Right atrium auricular region (tissue), 2 donors: ENCODE measurements around the gene ATP2A1. TPM values are rescaled to one million over a fixed set of nuclear protein-coding genes. Genes with fewer than 3 reads are reported as not detected.

Source experiments
- DNase-seq: peaks from one replicate; pipeline ENCODE4 v3.0.0-alpha.2; 2019; ENCODE audit warnings: low spot score
- H3K27ac ChIP-seq, 2 donors: fragments of 200-600 bp; sonication (generic); 1 replicate in 1 of 2; 2 replicates in 1 of 2; pipeline ENCODE4 v1.5.1; 2016 to 2019
- H3K27me3 ChIP-seq, 2 donors: fragments of 200-600 bp; sonication (generic); one replicate each; pipeline versions ENCODE4 v1.5.1 to v1.6.0; 2017 to 2019
- H3K36me3 ChIP-seq: fragments of 200-600 bp; sonication (generic); one replicate; pipeline ENCODE4 v1.5.1; 2016
- H3K4me1 ChIP-seq, 2 donors: fragments of 200-600 bp; sonication (generic); one replicate each; pipeline versions ENCODE4 v1.5.1 to v1.6.0; 2017 to 2019
- H3K4me3 ChIP-seq, 2 donors: fragments of 200-600 bp; sonication (generic); 1 replicate in 1 of 2; 2 replicates in 1 of 2; pipeline ENCODE4 v1.5.1; 2017 to 2019; ENCODE audit warnings: mild to moderate bottlenecking in 1 of 2, moderate library complexity in 1 of 2
- H3K9me3 ChIP-seq, 2 donors: fragments of 200-600 bp; sonication (generic); one replicate each; pipeline ENCODE4 v1.5.1; 2019
- total RNA-seq, 2 donors: library from RNA; depleted of rRNA; stranded (reverse); fragments of >200 nt; gene quantifications; one replicate each; pipeline ENCODE4 v1.1.0, GENCODE V29; 2016
- TF ChIP-seq, protein P1 (sequence below), 2 donors: fragments of 200-600 bp; sonication (generic); IDR thresholded peaks; one replicate each; pipeline ENCODE4 v1.5.1; 2019; ENCODE audit warnings: antibody characterized with exemption in 2 of 2

The ATP2A1 gene
- total RNA-seq, 2 donors from 2014 or later: 0.26 TPM; not detected in 1

DNA sequence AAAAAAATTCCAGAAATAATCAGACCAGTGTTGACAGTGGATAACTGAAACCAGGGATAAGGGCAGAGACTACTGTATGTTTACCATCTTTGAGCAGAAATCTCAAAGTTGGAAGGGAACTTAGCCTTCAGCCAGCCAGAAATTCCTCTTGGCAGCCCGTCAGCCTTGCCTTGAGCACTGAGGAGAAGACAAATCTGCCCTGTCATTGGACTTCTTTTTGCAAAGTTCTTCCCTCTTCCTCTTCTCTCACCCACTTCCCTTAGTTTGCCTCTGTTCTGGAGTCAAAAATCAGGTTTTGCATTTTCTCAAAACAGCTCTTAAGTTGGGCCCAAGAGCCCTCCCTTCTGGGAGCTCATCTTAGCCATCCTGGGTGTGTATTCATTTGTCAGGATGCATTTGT lies 38.4 kb upstream of the ATP2A1 start:
- H3K27me3 ChIP-seq: no peaks in the 10 kb centered on the region
- H3K36me3 ChIP-seq: peaks cover 59% of the 10 kb centered on the region
- H3K4me1 ChIP-seq: peaks cover 0 to 4% of the 10 kb centered on the region in 2 donors
- no peak overlapping the region for H3K27ac ChIP-seq
- TF ChIP-seq, protein P1, sequence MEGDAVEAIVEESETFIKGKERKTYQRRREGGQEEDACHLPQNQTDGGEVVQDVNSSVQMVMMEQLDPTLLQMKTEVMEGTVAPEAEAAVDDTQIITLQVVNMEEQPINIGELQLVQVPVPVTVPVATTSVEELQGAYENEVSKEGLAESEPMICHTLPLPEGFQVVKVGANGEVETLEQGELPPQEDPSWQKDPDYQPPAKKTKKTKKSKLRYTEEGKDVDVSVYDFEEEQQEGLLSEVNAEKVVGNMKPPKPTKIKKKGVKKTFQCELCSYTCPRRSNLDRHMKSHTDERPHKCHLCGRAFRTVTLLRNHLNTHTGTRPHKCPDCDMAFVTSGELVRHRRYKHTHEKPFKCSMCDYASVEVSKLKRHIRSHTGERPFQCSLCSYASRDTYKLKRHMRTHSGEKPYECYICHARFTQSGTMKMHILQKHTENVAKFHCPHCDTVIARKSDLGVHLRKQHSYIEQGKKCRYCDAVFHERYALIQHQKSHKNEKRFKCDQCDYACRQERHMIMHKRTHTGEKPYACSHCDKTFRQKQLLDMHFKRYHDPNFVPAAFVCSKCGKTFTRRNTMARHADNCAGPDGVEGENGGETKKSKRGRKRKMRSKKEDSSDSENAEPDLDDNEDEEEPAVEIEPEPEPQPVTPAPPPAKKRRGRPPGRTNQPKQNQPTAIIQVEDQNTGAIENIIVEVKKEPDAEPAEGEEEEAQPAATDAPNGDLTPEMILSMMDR (IDR thresholded peaks at IDR 0.05): no peak
- H3K9me3 ChIP-seq: no peaks in the 10 kb centered on the region
- no peak for DNase-seq
- no peak overlapping the region for H3K4me3 ChIP-seq

DNA sequence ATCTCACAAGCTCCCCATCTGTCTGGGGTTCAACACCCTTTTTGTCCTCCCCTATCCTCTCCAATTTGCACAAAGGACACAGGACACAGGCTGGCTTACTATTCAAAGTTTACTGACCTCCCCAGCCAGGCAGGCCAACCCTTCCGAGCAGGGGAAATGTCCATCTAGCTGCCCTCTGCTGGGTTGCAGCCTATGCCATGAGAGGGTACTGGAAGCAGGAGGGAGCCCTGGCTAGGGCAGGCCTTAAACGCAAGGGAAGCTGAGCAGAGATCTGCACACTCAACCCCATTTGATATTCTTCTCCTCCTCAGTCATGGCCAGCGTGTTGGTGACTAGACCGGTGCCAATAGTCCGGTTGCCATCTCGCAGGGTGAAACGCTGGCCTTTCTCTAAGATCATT lies 35.6 kb upstream of the ATP2A1 start:
- Histone ChIP-seq H3K36me3 (peaks cover 37% of the 10 kb centered on the region), H3K27me3 (no peaks in the 10 kb centered on the region), H3K4me1 (peaks cover 0 to 22% of the 10 kb centered on the region in 2 donors), H3K9me3 (no peaks in the 10 kb centered on the region), H3K4me3 (no peak overlapping the region), H3K27ac (no peak overlapping the region)
- TF ChIP-seq, protein P1 (IDR thresholded peaks at IDR 0.05): no peak
- no peak for DNase-seq

DNA sequence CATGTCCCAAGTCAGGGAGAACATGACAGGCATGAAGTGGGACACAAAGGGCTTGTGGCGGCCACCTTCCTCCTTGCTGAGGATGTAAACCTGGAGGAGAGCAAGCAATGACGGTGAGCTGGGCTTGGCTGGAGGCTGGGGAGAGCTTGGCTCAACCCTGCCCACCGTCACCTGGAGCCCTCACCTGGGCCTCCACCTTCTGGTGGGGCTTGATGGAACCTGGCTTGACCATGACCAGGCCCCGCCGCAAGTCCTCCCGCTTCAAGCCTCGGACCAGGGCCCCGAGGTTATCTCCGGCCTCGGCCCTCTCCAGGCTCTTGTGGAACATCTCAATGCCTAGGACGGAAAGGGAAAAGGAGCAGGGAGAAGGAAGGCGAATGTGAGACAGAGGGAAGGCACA lies 34.5 kb upstream of the ATP2A1 start:
- no peak for DNase-seq
- Histone ChIP-seq H3K36me3 (peaks cover 37% of the 10 kb centered on the region), H3K4me3 (no peak overlapping the region), H3K4me1 (peaks cover 0 to 22% of the 10 kb centered on the region in 2 donors), H3K27ac (no peak overlapping the region), H3K27me3 (no peaks in the 10 kb centered on the region), H3K9me3 (no peaks in the 10 kb centered on the region)
- TF ChIP-seq, protein P1 (IDR thresholded peaks at IDR 0.05): no peak

DNA sequence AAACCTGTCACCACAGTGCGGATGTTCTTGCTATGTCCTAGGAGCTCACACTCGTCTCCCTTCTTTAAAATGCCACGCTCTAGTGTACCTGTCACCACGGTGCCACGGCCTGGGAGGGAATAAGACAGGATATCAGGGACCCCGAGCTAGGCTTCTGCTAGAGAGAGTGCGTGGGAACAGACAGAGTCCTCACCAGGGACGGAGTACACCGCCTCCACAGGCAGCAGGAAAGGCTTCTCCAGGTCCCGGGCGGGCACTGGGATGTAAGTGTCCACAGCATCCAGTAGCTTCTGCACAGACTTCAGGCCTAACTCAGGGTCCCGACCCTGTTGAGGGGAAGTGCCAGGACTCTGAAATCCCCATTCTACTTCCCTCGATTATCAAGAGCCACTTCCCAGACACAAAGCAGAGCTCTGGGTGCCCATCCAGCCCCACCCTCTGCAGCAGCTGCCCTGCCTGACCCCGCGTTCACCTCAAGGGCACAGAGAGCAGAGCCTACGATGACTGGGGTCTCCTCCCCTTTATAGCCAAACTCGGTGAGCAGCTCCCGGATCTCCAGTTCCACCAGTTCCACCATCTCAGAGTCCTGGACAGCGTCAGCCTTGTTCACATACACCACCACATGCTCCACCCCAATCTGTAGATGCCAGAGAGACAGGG lies 33.9 kb upstream of the ATP2A1 start:
- no peak overlapping the region for H3K27ac ChIP-seq
- no peak overlapping the region for H3K4me3 ChIP-seq
- no peaks in the 10 kb centered on the region for H3K27me3 ChIP-seq
- TF ChIP-seq, protein P1 (IDR thresholded peaks at IDR 0.05): no peak
- DNase-seq: no peak
- peaks cover 37% of the 10 kb centered on the region for H3K36me3 ChIP-seq
- H3K4me1 ChIP-seq: peaks cover 0 to 22% of the 10 kb centered on the region in 2 donors
- no peaks in the 10 kb centered on the region for H3K9me3 ChIP-seq

DNA sequence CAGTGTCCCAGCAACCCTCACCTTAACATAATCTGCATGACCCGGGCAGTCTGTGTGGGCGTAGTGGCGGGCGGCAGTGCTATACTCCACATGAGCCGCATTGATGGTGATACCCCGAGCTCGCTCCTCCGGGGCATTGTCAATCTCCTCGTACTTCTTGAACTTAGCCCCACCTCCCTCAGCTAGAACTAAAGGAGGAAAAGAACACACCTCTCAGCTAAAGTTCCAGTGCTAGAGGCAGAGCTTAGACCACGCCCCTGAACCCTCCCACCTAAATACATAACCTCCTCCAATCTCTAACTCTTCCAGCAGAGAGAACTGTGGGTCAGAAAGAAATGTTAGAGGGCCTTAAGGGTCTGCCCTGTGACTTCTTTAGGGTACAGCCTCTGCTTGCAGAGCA lies 33.0 kb upstream of the ATP2A1 start:
- no peaks in the 10 kb centered on the region for H3K27me3 ChIP-seq
- peak overlapping the region; percentile 89 to 92 for H3K27ac ChIP-seq
- peaks cover 37% of the 10 kb centered on the region for H3K36me3 ChIP-seq
- peaks cover 0 to 22% of the 10 kb centered on the region in 2 donors for H3K4me1 ChIP-seq
- DNase-seq: no peak
- peak overlapping the region; percentile 97 to 99 for H3K4me3 ChIP-seq
- H3K9me3 ChIP-seq: no peaks in the 10 kb centered on the region
- TF ChIP-seq, protein P1 (IDR thresholded peaks at IDR 0.05): no peak

DNA sequence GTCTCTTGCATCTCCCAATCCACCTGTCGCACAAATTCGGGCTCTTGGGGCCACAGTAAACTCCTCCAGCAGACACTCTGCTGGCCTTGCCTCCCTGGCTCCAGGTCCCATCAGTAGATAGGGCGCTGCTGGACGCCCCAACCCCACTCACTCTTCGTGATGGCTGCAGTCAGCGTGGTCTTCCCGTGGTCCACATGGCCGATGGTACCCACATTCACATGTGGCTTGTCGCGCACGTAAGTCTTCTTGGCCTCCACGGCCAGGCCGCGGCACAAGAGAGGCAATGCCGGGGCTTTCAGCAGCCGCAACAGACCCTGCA lies 32.6 kb upstream of the ATP2A1 start:
- H3K27ac ChIP-seq: peak overlapping the region; percentile 89 to 92
- H3K27me3 ChIP-seq: no peaks in the 10 kb centered on the region
- no peaks in the 10 kb centered on the region for H3K9me3 ChIP-seq
- no peak for DNase-seq
- peak overlapping the region; percentile 97 to 99 for H3K4me3 ChIP-seq
- peaks cover 37% of the 10 kb centered on the region for H3K36me3 ChIP-seq
- peaks cover 0 to 22% of the 10 kb centered on the region in 2 donors for H3K4me1 ChIP-seq
- TF ChIP-seq, protein P1 (IDR thresholded peaks at IDR 0.05): no peak
